Endothelial cell of umbilical vein (primary cell): ENCODE results near the gene MAPKAPK2. TPM values are rescaled to one million over a fixed set of nuclear protein-coding genes. Genes with fewer than 3 reads are reported as not detected.

ENCODE experiments used
- BruUV-seq: library from RNA; stranded (reverse); fragments of 400-500 nt; replicated peaks from 2 replicates; lab custom pipeline; 2021; lab: Mats Ljungman, UMichigan
- CTCF ChIA-PET: fragments of 300-600, 350-600 bp; sonication (Branson Sonifier 250); formaldehyde crosslinking; loops from one replicate; lab custom pipeline; 2021; ENCODE audit warnings: antibody characterized with exemption, inconsistent platforms; lab: Charles Lee
- POLR2A ChIA-PET: fragments of 300-600, 350-600 bp; sonication (Branson Sonifier 250); formaldehyde crosslinking; loops from one replicate; lab custom pipeline; 2021; ENCODE audit warnings: antibody characterized with exemption, inconsistent platforms; lab: Charles Lee
- DNase-seq: peaks from one replicate; pipeline ENCODE4 v3.0.0-alpha.2; 2011; ENCODE audit warnings: low read depth, low spot score
- FAIRE-seq: peaks from 2 replicates; lab custom pipeline; 2011; peaks lifted over from hg19 to GRCh38; lab: Jason Lieb, UNC
- H2AFZ ChIP-seq: 2 replicates; pipeline ENCODE4 v1.6.0; 2012; ENCODE audit warnings: low read depth, low read length, control low read depth, inconsistent platforms
- H3K27ac ChIP-seq: 2 replicates; pipeline ENCODE4 v1.5.1; 2011; ENCODE audit warnings: low read depth, mild to moderate bottlenecking, control low read depth, low read length, moderate library complexity; ENCODE audit not compliant: insufficient read depth
- H3K27me3 ChIP-seq, 2 experiments: 2 replicates each; pipeline versions ENCODE4 v1.6.0 to v1.6.1; 2011; ENCODE audit warnings: low read length in 2 of 2, mixed read lengths in 1 of 2; ENCODE audit not compliant: control insufficient read depth in 2 of 2, insufficient read depth in 2 of 2
- H3K36me3 ChIP-seq, 2 experiments: 2 replicates in 1 of 2; 3 replicates in 1 of 2; pipeline ENCODE4 v1.5.1; 2011; ENCODE audit warnings: low read length in 2 of 2, mild to moderate bottlenecking in 1 of 2, moderate library complexity in 1 of 2; ENCODE audit not compliant: control insufficient read depth in 2 of 2, insufficient read depth in 2 of 2; ENCODE audit errors: extremely low read depth in 1 of 2
- H3K4me1 ChIP-seq: 3 replicates; pipeline ENCODE4 v1.5.1; 2011; ENCODE audit warnings: mild to moderate bottlenecking, low read length; ENCODE audit not compliant: control insufficient read depth, insufficient read depth; ENCODE audit errors: extremely low read depth
- H3K4me2 ChIP-seq: 2 replicates; pipeline ENCODE4 v1.6.1; 2011; ENCODE audit warnings: low read length, control low read depth, mixed read lengths; ENCODE audit not compliant: insufficient read depth
- H3K4me3 ChIP-seq, 3 experiments: fragments of 200-600 bp in 1 of 3; sonication (generic), shearing (Covaris generic) in 1 of 3; replicated peaks in 1 of 3; 2 replicates each; pipeline ENCODE4 v1.5.1; 2011 to 2016; ENCODE audit warnings: control low read depth in 3 of 3, low read length in 3 of 3, mild to moderate bottlenecking in 2 of 3, inconsistent platforms in 1 of 3, low read depth in 1 of 3, moderate library complexity in 1 of 3; ENCODE audit not compliant: insufficient read depth in 1 of 3
- H3K79me2 ChIP-seq: 2 replicates; pipeline ENCODE4 v1.6.0; 2012; ENCODE audit warnings: low read length, inconsistent platforms; ENCODE audit not compliant: control insufficient read depth, insufficient read depth
- H3K9ac ChIP-seq: replicated peaks from 2 replicates; pipeline ENCODE3; 2011; ENCODE audit warnings: low read length, control low read depth; ENCODE audit not compliant: insufficient read depth; ENCODE audit errors: extremely low read depth
- H3K9me1 ChIP-seq: replicated peaks from 3 replicates; pipeline ENCODE4 v1.6.0; 2011; ENCODE audit warnings: mild to moderate bottlenecking, low read length; ENCODE audit not compliant: control insufficient read depth, insufficient read depth; ENCODE audit errors: extremely low read depth
- H3K9me3 ChIP-seq: replicated peaks from 2 replicates; pipeline ENCODE4 v1.5.1; 2012; ENCODE audit warnings: low read length, inconsistent platforms; ENCODE audit not compliant: control insufficient read depth, insufficient read depth
- H4K20me1 ChIP-seq: replicated peaks from 2 replicates; pipeline ENCODE3; 2011; ENCODE audit warnings: mild to moderate bottlenecking, low read length; ENCODE audit not compliant: control insufficient read depth, insufficient read depth; ENCODE audit errors: extremely low read depth
- CTCF ChIP-seq, 2 donors: IDR thresholded peaks; 1 replicate in 1 of 2; 2 replicates in 1 of 2; pipeline ENCODE4 v1.5.1; 2011; ENCODE audit warnings: low read length in 2 of 2, mild to moderate bottlenecking in 2 of 2, moderate library complexity in 2 of 2, control low read depth in 1 of 2, inconsistent platforms in 1 of 2, low read depth in 1 of 2; ENCODE audit not compliant: insufficient read depth in 1 of 2; ENCODE audit errors: extremely low read depth in 1 of 2
- EZH2 ChIP-seq: IDR thresholded peaks from 2 replicates; pipeline ENCODE4 v1.6.1; 2012; ENCODE audit warnings: borderline replicate concordance, low read depth, mild to moderate bottlenecking, moderate library complexity, low read length, inconsistent platforms; ENCODE audit not compliant: severe bottlenecking
- FOS ChIP-seq: IDR thresholded peaks from 2 replicates; pipeline ENCODE4 v1.6.1; 2011; ENCODE audit warnings: mild to moderate bottlenecking, low read length, moderate library complexity, borderline replicate concordance; ENCODE audit not compliant: insufficient read depth
- MYC ChIP-seq: IDR thresholded peaks from one replicate; pipeline ENCODE4 v1.6.1; 2011; ENCODE audit warnings: mild to moderate bottlenecking, low read depth, low read length
- POLR2AphosphoS5 ChIP-seq: IDR thresholded peaks from 2 replicates; pipeline ENCODE4 v1.6.1; 2012; ENCODE audit warnings: low read depth, mild to moderate bottlenecking, control low read depth, low read length, moderate library complexity; ENCODE audit not compliant: insufficient read depth
- dilution Hi-C: fragments of 300-500 bp; cut with MboI; formaldehyde crosslinking; loops from one replicate; pipeline ENCODE4 v1.15.0; 2019; ENCODE audit warnings: low sequenced_read_pairs; ENCODE audit not compliant: extremely low pct_ligation_motif_present
- intact Hi-C: fragments of 100-400 bp; cut with micrococcal nuclease; formaldehyde crosslinking; loops from one replicate; pipeline ENCODE4 v1.10.0; 2022
- polyA plus RNA-seq, 4 experiments: library from polyadenylated mRNA; depleted of rRNA in 3 of 4; stranded (reverse) in 3 of 4; unstranded in 1 of 4; fragments of >200 nt; gene quantifications; 2 replicates each; pipeline versions ENCODE4 v1.2.1 to v1.2.3, GENCODE V29; 2011 to 2012; ENCODE audit warnings: missing spikeins in 1 of 4
- total RNA-seq: library from RNA; stranded (reverse); gene quantifications from 2 replicates; pipeline ENCODE4 v1.2.3, GENCODE V29; 2021

The MAPKAPK2 gene
- total and polyA plus RNA-seq, 2 donors (not counting 3 experiments of a cell fraction or from before 2014, with no cell fraction given) = 52.9 to 69.1 TPM

GRCh38 chr1:206748348-206749030, 63.8 kb downstream of the MAPKAPK2 start:
- Histone ChIP-seq H4K20me1 (no peaks in the 10 kb centered on the region), H3K9ac (no peak overlapping the region), H3K36me3 (no peaks in the 10 kb centered on the region), H3K9me1 (no peaks in the 10 kb centered on the region), H3K9me3 (no peaks in the 10 kb centered on the region), H3K4me2 (no peak overlapping the region), H3K27ac (no peak overlapping the region), H3K4me1 (no peaks in the 10 kb centered on the region), H3K27me3 (peaks cover 8 to 9% of the 10 kb centered on the region in 2 experiments), H2AFZ (no peak overlapping the region), H3K79me2 (no peaks in the 10 kb centered on the region), H3K4me3 (no peak overlapping the region)
- ChIA-PET CTCF (interaction anchor here (1.1 to 2.5 kb wide), 2 partner anchors 13 to 135 kb away, joined by 3 to 10 read pairs; no protein-coding TSS in a partner anchor), POLR2A (interaction anchor here (0.6 to 0.7 kb wide), 2 partner anchors 17 to 26 kb away, joined by 3 to 4 read pairs; no protein-coding TSS in a partner anchor)
- no TSS peak for BruUV-seq
- DNase-seq = peak; percentile 22
- intact Hi-C loops (no loop called here), dilution Hi-C loops (no loop called here)
- TF ChIP-seq POLR2AphosphoS5 (no peak), EZH2 (no peak), MYC (no peak), FOS (peak; percentile 36), CTCF (IDR thresholded peaks at IDR 0.05; ENCODE audit: extremely low read depth in 1 of 2, insufficient read depth in 1 of 2, low read depth in 1 of 2, low read length in 2 of 2) (no peak)
- no peak for FAIRE-seq
